HG03064 (cell line): ENCODE results near the gene ZNF428.
"Not testable (repeated sequence)": the region's sequence is repeated elsewhere in the genome, so short reads cannot be mapped to it uniquely, and the experiment has no call there.

Source experiments
- ATAC-seq: cut with Tn5 transposase; IDR thresholded peaks from one replicate; pipeline ENCODE4 v1.9.1; 2021; ENCODE audit warnings: low read depth; ENCODE audit not compliant: unreplicated experiment

Gene ZNF428

GRCh38 chr19:43620061-43621001, 902 bp upstream of the ZNF428 start:
- ATAC-seq = no peak

GRCh38 chr19:43618921-43619261, 538 bp downstream of the ZNF428 start:
- ATAC-seq = peak; percentile 11

GRCh38 chr19:43616954-43617353, 2.5 kb downstream of the ZNF428 start:
- ATAC-seq = no peak

- ATAC-seq = no peak
These were observed 3.1 kb downstream of the ZNF428 start for GRCh38 chr19:43616306-43616705.

GRCh38 chr19:43612374-43612773, 7.1 kb downstream of the ZNF428 start:
- no peak for ATAC-seq

- no peak for ATAC-seq
These were observed 7.6 kb downstream of the ZNF428 start, which contains the start of gene SRRM5 for GRCh38 chr19:43611788-43612187. Gene SRRM5, plus strand, starts transcription at chr19:43612088. Its CDS starts 34 bp downstream, at chr19:43612122.

- ATAC-seq = no peak
These were observed 8.9 kb downstream of the ZNF428 start for GRCh38 chr19:43610493-43610892.

- ATAC-seq = no peak
These were observed 9.6 kb downstream of the ZNF428 start for GRCh38 chr19:43609872-43610271.

GRCh38 chr19:43607238-43608205, 11.9 kb downstream of the ZNF428 start:
- ATAC-seq = no peak

GRCh38 chr19:43606569-43607229, 12.7 kb downstream of the ZNF428 start:
- no peak for ATAC-seq

- no peak for ATAC-seq
These were observed 13.4 kb downstream of the ZNF428 start for GRCh38 chr19:43605875-43606568.

GRCh38 chr19:43600326-43600725, 19.1 kb downstream of the ZNF428 start:
- ATAC-seq = not testable (repeated sequence)

- ATAC-seq = no peak
These were observed 19.7 kb downstream of the ZNF428 start for GRCh38 chr19:43599635-43600295.

GRCh38 chr19:43598445-43599240, 20.8 kb downstream of the ZNF428 start:
- ATAC-seq = no peak

- no peak for ATAC-seq
These were observed 21.6 kb downstream of the ZNF428 start for GRCh38 chr19:43597876-43598275.

GRCh38 chr19:43596842-43597461, 22.5 kb downstream of the ZNF428 start:
- ATAC-seq = no peak

GRCh38 chr19:43595999-43596841, 23.2 kb downstream of the ZNF428 start, which contains the start of the genes IRGQ and ZNF576:
Gene IRGQ, minus strand, starts transcription at chr19:43596134. Its CDS starts 796 bp downstream, at chr19:43595338.
Gene ZNF576, plus strand, starts transcription at chr19:43596595. Its CDS starts 514 bp downstream, at chr19:43597109.
- peak; percentile 66 for ATAC-seq
